Keratinocyte (primary cell): ENCODE results near the gene TNFSF13B.

Experiments
- EZH2 ChIP-seq: IDR thresholded peaks from one replicate; pipeline ENCODE4 v1.6.1; 2012; ENCODE audit warnings: inconsistent platforms, mild to moderate bottlenecking, low read length, moderate library complexity
- TF ChIP-seq, protein P1 (sequence below), 3 experiments: IDR thresholded peaks in 1 of 3; conservative IDR thresholded peaks in 1 of 3; optimal IDR thresholded peaks in 1 of 3; 2 replicates in 2 of 3; 3 replicates in 1 of 3; pipeline versions ENCODE3 to v1.5.1; 2011; ENCODE audit warnings: low read length in 3 of 3, mild to moderate bottlenecking in 3 of 3, moderate library complexity in 2 of 3, control low read depth in 1 of 3, inconsistent platforms in 1 of 3; ENCODE audit not compliant: insufficient read depth in 2 of 3; ENCODE audit errors: extremely low read depth in 1 of 3

DNA sequence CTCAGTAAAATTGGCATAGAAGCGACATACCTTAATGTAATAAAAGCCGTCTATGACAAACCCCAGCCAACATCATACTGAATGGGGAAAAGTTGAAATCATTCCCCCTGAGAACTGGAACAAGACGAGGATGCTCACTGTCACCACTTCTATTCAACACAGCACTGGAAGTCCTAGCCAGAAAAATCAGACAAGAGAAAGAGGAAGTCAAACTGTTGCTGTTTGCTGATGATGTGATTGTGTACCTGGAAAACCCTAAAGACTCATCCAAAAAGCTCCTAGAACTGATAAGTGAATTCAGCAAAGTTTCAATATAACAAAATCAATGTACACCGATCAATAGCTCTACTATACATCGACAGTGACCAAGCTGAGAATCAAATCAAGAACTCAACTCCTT, 63.3 kb downstream of the TNFSF13B start:
- TF ChIP-seq, protein P1, sequence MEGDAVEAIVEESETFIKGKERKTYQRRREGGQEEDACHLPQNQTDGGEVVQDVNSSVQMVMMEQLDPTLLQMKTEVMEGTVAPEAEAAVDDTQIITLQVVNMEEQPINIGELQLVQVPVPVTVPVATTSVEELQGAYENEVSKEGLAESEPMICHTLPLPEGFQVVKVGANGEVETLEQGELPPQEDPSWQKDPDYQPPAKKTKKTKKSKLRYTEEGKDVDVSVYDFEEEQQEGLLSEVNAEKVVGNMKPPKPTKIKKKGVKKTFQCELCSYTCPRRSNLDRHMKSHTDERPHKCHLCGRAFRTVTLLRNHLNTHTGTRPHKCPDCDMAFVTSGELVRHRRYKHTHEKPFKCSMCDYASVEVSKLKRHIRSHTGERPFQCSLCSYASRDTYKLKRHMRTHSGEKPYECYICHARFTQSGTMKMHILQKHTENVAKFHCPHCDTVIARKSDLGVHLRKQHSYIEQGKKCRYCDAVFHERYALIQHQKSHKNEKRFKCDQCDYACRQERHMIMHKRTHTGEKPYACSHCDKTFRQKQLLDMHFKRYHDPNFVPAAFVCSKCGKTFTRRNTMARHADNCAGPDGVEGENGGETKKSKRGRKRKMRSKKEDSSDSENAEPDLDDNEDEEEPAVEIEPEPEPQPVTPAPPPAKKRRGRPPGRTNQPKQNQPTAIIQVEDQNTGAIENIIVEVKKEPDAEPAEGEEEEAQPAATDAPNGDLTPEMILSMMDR (optimal IDR thresholded peaks at IDR 0.05 in 1 of 3, IDR thresholded peaks at IDR 0.05 in 1 of 3, conservative IDR thresholded peaks at IDR 0.05 in 1 of 3; ENCODE audit: extremely low read depth in 1 of 3, insufficient read depth in 2 of 3, low read length in 3 of 3), result no peak
- TF ChIP-seq EZH2, result no peak
